Fibroblast of skin of left quadriceps (primary cell): ENCODE data around the gene DDT.
A peak's percentile ranks its signal among the peaks of the same experiment; 100 is the strongest.
"Not testable (repeated sequence)": the region's sequence is repeated elsewhere in the genome, so short reads cannot be mapped to it uniquely, and the experiment has no call there.

ENCODE experiments used
- DNase-seq, 2 experiments: peaks; one replicate each; pipeline ENCODE4 v3.0.0-alpha.2; 2013; ENCODE audit warnings: low read depth in 2 of 2

The DDT gene

GRCh38 chr22:23989583-23990244 lies 15.5 kb upstream of the DDT start:
- DNase-seq: not testable (repeated sequence)

GRCh38 chr22:23986538-23987178 lies 12.4 kb upstream of the DDT start:
- DNase-seq: not testable (repeated sequence)

- DNase-seq: not testable (repeated sequence)
Observed at GRCh38 chr22:23986089-23986488, 11.8 kb upstream of the DDT start.

- DNase-seq: peak; percentile 1 to 4
Observed at GRCh38 chr22:23984430-23984829, 10.2 kb upstream of the DDT start.

GRCh38 chr22:23980567-23980966 lies 6.3 kb upstream of the DDT start:
- DNase-seq: not testable (repeated sequence)

DNA sequence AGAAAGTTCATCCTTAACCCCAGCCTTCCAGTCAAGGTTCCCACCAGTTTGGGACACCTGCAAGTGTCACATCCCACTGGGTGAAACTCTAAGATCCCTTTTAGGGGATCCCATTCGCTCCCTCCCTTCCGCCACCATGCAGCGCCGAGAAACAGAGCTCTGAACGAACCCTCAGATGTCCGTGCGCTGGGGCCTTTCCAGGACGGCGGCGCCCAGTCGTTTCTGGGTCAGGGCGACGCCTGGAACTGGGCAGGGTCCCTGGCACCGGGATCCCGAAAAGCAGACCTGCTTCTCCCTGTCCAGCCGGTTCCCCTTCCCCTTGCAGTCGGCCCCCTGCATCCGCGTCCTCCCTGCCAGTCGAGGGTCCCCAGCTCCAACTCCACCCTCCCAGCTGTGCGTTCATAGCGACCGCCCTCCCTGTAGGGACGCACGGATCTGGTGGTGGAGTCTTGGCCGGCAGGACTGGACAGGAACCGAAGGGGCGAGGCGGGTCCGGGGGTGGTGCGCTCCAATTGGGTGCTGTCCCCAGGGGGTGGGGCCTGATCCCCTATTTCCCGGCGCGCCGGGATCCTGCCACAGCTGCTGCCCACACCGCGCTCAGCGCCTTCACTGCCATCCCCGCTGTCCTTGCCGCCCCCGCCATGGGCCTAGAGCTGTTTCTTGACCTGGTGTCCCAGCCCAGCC lies 5.5 kb upstream of the DDT start, which contains the start of gene GSTT2:
Gene GSTT2 (plus strand): TSS at position 578 of the 684 bp plus-strand sequence.
- not testable (repeated sequence) for DNase-seq

GRCh38 chr22:23977304-23977703 lies 3.1 kb upstream of the DDT start:
- not testable (repeated sequence) for DNase-seq

DNA sequence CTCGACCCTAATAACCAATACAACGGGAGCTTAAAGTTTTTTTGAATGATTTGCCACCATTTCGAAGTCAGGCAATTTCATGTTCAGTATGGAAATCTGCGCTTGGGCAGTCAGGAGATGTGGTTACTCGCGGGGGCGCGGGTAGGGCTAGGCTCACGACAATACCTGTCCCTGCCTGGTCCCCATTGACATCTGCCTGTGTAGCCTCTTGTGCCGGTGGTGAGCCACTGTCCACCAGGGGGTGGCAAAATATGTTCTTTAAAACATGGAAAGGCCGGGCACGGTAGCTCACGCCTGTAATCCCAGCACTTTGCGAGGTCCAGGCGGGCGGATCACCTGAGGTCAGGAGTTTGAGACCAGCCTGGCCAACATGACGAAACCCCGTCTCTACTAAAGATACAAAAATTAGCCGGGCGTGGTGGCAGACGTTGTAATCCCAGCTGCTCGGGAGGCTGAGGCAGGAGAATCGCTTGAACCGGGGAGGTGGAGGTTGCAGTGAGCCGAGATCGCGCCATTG lies 653 bp upstream of the DDT start:
- DNase-seq: not testable (repeated sequence)

DNA sequence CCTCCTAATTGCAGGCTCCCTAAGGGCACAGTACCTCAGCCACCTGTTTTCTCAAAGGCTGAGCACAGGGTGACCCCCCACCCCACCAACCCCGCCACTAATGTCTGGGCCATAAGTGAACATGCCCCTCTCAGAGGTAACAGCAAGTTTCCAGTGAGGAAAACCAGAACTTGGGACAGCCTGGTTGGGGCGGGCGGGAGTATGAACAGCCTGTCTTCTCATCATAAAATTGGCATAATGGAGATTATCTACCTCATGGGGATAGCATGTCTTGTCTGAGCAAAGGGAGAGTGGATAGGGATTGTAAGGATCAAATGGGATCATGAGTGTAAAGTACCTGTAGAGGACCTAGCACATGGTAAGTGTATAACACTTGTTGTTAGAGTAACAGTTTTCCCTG lies 2.3 kb downstream of the DDT start:
- not testable (repeated sequence) for DNase-seq

DNA sequence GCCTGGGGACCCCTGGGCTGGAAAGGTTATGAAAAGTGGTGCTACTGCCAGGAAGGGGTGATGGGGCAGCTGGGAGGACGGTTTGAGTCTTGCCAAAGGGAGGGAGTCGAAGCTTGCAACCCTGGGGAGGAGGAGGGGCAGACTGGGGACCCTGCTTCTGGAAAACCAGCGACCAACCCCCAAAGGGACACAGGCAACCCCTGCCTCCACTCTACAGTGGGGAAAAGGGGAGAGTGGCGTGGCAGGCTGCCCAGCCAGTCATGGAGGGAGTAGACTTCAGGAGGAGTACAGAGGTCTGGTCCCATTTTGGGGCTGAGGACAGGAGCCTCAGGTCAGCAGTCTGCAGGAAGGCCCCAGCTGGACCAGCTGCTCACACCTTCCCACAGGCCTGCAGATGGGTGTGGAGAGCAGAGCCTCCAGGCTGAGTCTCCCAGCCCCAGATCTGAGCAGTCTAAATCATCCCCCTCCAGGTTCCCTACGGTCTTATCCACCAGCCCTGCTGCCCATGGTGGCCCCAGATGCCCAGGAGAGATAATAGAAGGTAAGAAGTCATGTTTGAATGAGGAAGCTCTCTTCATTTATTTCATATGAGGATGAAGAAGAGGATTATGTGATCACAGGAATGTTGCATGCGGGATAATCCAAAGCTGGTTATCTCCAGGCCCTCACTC lies 3.3 kb downstream of the DDT start:
- no peak for DNase-seq

- no peak for DNase-seq
Observed at GRCh38 chr22:23970201-23970641, 4.0 kb downstream of the DDT start.

- no peak for DNase-seq
Observed at GRCh38 chr22:23969071-23969470, 5.2 kb downstream of the DDT start.

- not testable (repeated sequence) for DNase-seq
Observed at GRCh38 chr22:23966568-23966967, 7.7 kb downstream of the DDT start, which contains the start of gene DDTL. TSS of gene DDTL (plus strand) at chr22:23966888. CDS start at chr22:23966915, 27 bp downstream.

GRCh38 chr22:23966094-23966493 lies 8.1 kb downstream of the DDT start:
- DNase-seq: not testable (repeated sequence)

- DNase-seq: not testable (repeated sequence)
Observed at GRCh38 chr22:23961084-23961771, 13.0 kb downstream of the DDT start, which contains the start of gene GSTT2B. TSS of gene GSTT2B (minus strand) at chr22:23961195. CDS start at chr22:23961131, 64 bp downstream.

- peak; percentile 9 to 20 for DNase-seq
Observed at GRCh38 chr22:23956301-23956900, 17.8 kb downstream of the DDT start.

GRCh38 chr22:23955886-23956285 lies 18.4 kb downstream of the DDT start:
- DNase-seq: not testable (repeated sequence)

- DNase-seq: not testable (repeated sequence)
Observed at GRCh38 chr22:23954991-23955305, 19.3 kb downstream of the DDT start.

DNA sequence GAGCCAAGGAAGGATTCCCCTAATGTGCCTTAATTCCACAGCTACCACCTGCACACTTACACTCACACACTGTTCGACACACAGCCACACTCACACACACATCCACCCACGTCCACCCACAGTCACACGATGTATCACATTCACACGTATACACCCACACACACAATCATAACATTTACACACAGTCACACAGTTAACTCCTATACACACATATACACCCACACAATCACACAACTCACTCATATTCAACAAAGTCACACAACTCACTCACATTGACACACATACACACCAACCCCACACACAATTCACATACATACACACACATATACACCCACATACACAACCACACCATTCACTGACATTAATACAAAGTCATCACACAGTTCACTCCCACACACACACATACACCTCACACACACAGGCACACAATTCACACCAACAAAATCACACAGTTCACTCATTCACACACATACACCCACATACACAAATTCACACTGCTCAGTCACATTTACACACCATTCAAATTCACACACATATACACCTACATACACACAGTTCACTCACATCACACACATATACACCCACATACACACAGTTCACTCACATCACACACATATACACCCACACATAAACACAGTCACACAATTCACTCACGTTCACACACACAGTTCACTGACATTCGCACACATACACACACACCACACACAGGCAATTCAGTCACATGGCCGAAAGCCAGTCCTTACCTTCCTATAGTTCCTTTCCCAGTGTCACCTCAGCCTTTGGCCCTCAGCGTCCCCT lies 19.8 kb downstream of the DDT start:
- not testable (repeated sequence) for DNase-seq

DNA sequence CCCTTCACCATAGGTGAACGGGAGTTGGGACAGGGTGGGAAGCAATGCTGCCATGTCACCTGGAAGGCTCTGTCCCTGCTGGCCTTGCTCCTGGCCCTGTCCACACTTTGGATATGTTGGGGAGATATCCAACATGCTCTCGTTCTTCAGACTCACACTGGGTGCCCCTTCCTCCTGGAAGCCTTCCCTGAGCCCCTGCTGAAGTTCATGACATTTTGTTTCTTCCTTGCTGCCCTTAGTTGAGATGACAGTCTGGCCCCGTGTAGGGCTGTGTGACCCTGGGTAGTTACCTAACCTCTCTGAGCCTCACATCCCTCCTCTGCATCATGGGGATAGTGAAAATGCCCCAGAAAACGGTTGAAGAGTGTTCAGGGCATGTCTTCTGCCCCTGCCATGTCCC lies 20.8 kb downstream of the DDT start:
- DNase-seq: not testable (repeated sequence)
